CD4-positive, alpha-beta T cell treated with Interferon gamma for 1 hour (primary cell): ENCODE measurements around the gene DNAH10.
A peak's percentile ranks its signal among the peaks of the same experiment; 100 is the strongest.
"Not testable (repeated sequence)": the region's sequence is repeated elsewhere in the genome, so short reads cannot be mapped to it uniquely, and the experiment has no call there.

Experiments used
- DNase-seq: peaks from one replicate; pipeline ENCODE4 v3.0.0-alpha.2; 2020

DNAH10 gene

GRCh38 chr12:123911672-123912409, 149.7 kb downstream of the DNAH10 start:
- DNase-seq = not testable (repeated sequence)

- no peak for DNase-seq
Observed at GRCh38 chr12:123912415-123913380, 150.6 kb downstream of the DNAH10 start.

GRCh38 chr12:123914726-123915333, 152.7 kb downstream of the DNAH10 start:
- no peak for DNase-seq

- peak; percentile 9 for DNase-seq
Observed at GRCh38 chr12:123916729-123917128, 154.6 kb downstream of the DNAH10 start.

GRCh38 chr12:123917337-123917850, 155.3 kb downstream of the DNAH10 start:
- no peak for DNase-seq

GRCh38 chr12:123919980-123920360, 157.9 kb downstream of the DNAH10 start:
- no peak for DNase-seq

GRCh38 chr12:123923038-123923437, 160.9 kb downstream of the DNAH10 start:
- DNase-seq = no peak

GRCh38 chr12:123923927-123924326, 161.8 kb downstream of the DNAH10 start:
- no peak for DNase-seq

- DNase-seq = no peak
Observed at GRCh38 chr12:123924539-123924938, 162.4 kb downstream of the DNAH10 start.

- no peak for DNase-seq
Observed at GRCh38 chr12:123928274-123928865, 166.3 kb downstream of the DNAH10 start.

GRCh38 chr12:123928897-123929296, 166.8 kb downstream of the DNAH10 start:
- no peak for DNase-seq

- no peak for DNase-seq
Observed at GRCh38 chr12:123929946-123930583, 168.0 kb downstream of the DNAH10 start.

GRCh38 chr12:123931686-123932321, 169.7 kb downstream of the DNAH10 start:
- peak; percentile 29 for DNase-seq

GRCh38 chr12:123933214-123933613, 171.1 kb downstream of the DNAH10 start:
- no peak for DNase-seq

- no peak for DNase-seq
Observed at GRCh38 chr12:123934016-123934620, 172.0 kb downstream of the DNAH10 start.

- no peak for DNase-seq
Observed at GRCh38 chr12:123934829-123935228, 172.7 kb downstream of the DNAH10 start.

- no peak for DNase-seq
Observed at GRCh38 chr12:123935956-123936355, 173.9 kb downstream of the DNAH10 start.

- no peak for DNase-seq
Observed at GRCh38 chr12:123936471-123936870, 174.4 kb downstream of the DNAH10 start.

- DNase-seq = no peak
Observed at GRCh38 chr12:123936956-123937706, 175.0 kb downstream of the DNAH10 start.
